ENCODE measurements around the gene NATD1.

GRCh38 chr17:21215935-21216334 lies 37.3 kb downstream of the NATD1 start:
- TF ChIP-seq ZBTB7A (IDR thresholded peaks at IDR 0.05; ENCODE audit: low read depth) (no peak), EGR1 (IDR thresholded peaks at IDR 0.05) (no peak), RAD21 (IDR thresholded peaks at IDR 0.05; ENCODE audit: low read depth) (no peak), EP300 (IDR thresholded peaks at IDR 0.05; ENCODE audit: borderline replicate concordance) (no peak), TEAD4 (IDR thresholded peaks at IDR 0.05) (no peak)

Measured in Ishikawa (cell line).